Endothelial cell of hepatic sinusoid (primary cell): ENCODE measurements around the gene LTV1.
"Not testable (repeated sequence)": the region's sequence is repeated elsewhere in the genome, so short reads cannot be mapped to it uniquely, and the experiment has no call there.

ENCODE experiments used
- in situ Hi-C: cut with HindIII; loops from 2 replicates; pipeline ENCODE4 v1.10.0; 2017; ENCODE audit warnings: low sequenced_read_pairs

Gene LTV1

GRCh38 chr6:143842461-143842901 is 657 bp upstream of the LTV1 start:
- in situ Hi-C loops, result no loop called here

GRCh38 chr6:143843677-143843999 is 500 bp downstream of the LTV1 start:
- in situ Hi-C loops, result no loop called here

- in situ Hi-C loops, result no loop called here
Measured at GRCh38 chr6:143844006-143844405, 868 bp downstream of the LTV1 start.

GRCh38 chr6:143845033-143845432 is 1.9 kb downstream of the LTV1 start:
- in situ Hi-C loops, result no loop called here

- in situ Hi-C loops, result not testable (repeated sequence)
Measured at GRCh38 chr6:143851706-143852105, 8.6 kb downstream of the LTV1 start.

- in situ Hi-C loops, result loop anchor here (5.0 kb wide), 1 partner anchor 33 kb away; no protein-coding TSS in a partner anchor
Measured at GRCh38 chr6:143855057-143855456, 11.9 kb downstream of the LTV1 start.

- in situ Hi-C loops, result loop anchor here (5.0 kb wide), 1 partner anchor 34 kb away; no protein-coding TSS in a partner anchor
Measured at GRCh38 chr6:143856762-143857161, 13.6 kb downstream of the LTV1 start.

- in situ Hi-C loops, result loop anchor here (5.0 kb wide), 1 partner anchor 35 kb away; no protein-coding TSS in a partner anchor
Measured at GRCh38 chr6:143857651-143858050, 14.5 kb downstream of the LTV1 start.

GRCh38 chr6:143859891-143860660 is 16.9 kb downstream of the LTV1 start:
- in situ Hi-C loops, result loop anchor here (5.0 kb wide), 1 partner anchor 38 kb away; no protein-coding TSS in a partner anchor

- in situ Hi-C loops, result no loop called here
Measured at GRCh38 chr6:143863771-143864170, 20.6 kb downstream of the LTV1 start.

GRCh38 chr6:143864234-143864633 is 21.1 kb downstream of the LTV1 start, which contains the start of gene ZC2HC1B:
Gene ZC2HC1B, plus strand, starts transcription at chr6:143864474. Its CDS starts 66 bp downstream, at chr6:143864540.
- in situ Hi-C loops, result no loop called here

- in situ Hi-C loops, result no loop called here
Measured at GRCh38 chr6:143867236-143867635, 24.1 kb downstream of the LTV1 start.

GRCh38 chr6:143868808-143869207 is 25.7 kb downstream of the LTV1 start:
- in situ Hi-C loops, result not testable (repeated sequence)

GRCh38 chr6:143871202-143871730 is 28.1 kb downstream of the LTV1 start:
- in situ Hi-C loops, result not testable (repeated sequence)

GRCh38 chr6:143872201-143872600 is 29.1 kb downstream of the LTV1 start:
- in situ Hi-C loops, result no loop called here

- in situ Hi-C loops, result not testable (repeated sequence)
Measured at GRCh38 chr6:143873600-143873999, 30.5 kb downstream of the LTV1 start.

- in situ Hi-C loops, result not testable (repeated sequence)
Measured at GRCh38 chr6:143874503-143874902, 31.4 kb downstream of the LTV1 start.

- in situ Hi-C loops, result no loop called here
Measured at GRCh38 chr6:143877584-143878271, 34.6 kb downstream of the LTV1 start.

- in situ Hi-C loops, result no loop called here
Measured at GRCh38 chr6:143878272-143878760, 35.2 kb downstream of the LTV1 start.

- in situ Hi-C loops, result loop anchor here (5.0 kb wide), 1 partner anchor 87 kb away; no protein-coding TSS in a partner anchor
Measured at GRCh38 chr6:143880412-143880811, 37.3 kb downstream of the LTV1 start.

- in situ Hi-C loops, result loop anchor here (5.0 kb wide), 1 partner anchor 85 kb away; no protein-coding TSS in a partner anchor
Measured at GRCh38 chr6:143882401-143882930, 39.3 kb downstream of the LTV1 start.
